Omental fat pad (tissue), 4 donors: ENCODE data around the gene CNTN4. TPM values are rescaled to one million over a fixed set of nuclear protein-coding genes. Genes with fewer than 3 reads are reported as not detected.

Experiments used
- ATAC-seq: fragments of 150-250 bp; one replicate; pipeline ENCODE4 v1.9.1; 2016; ENCODE audit warnings: mild to moderate bottlenecking, moderate library complexity; ENCODE audit not compliant: low FRiP score
- DNase-seq: peaks from one replicate; pipeline ENCODE4 v3.0.0-alpha.2; 2019; ENCODE audit warnings: low spot score
- total RNA-seq, 4 donors: library from RNA; depleted of rRNA; stranded (reverse); fragments of >200 nt; gene quantifications; one replicate each; pipeline ENCODE4 v1.1.0, GENCODE V29; 2016
- TF ChIP-seq, protein P1 (sequence below), 3 donors: fragments of 450-650 bp; IDR thresholded peaks; one replicate each; pipeline ENCODE4 v1.5.1; 2016 to 2017; ENCODE audit warnings: antibody characterized with exemption in 3 of 3, mild to moderate bottlenecking in 3 of 3, moderate library complexity in 2 of 3

Gene CNTN4
- total RNA-seq, 4 donors from 2014 or later = 2.6 to 9.5 (median 7.2) TPM

DNA sequence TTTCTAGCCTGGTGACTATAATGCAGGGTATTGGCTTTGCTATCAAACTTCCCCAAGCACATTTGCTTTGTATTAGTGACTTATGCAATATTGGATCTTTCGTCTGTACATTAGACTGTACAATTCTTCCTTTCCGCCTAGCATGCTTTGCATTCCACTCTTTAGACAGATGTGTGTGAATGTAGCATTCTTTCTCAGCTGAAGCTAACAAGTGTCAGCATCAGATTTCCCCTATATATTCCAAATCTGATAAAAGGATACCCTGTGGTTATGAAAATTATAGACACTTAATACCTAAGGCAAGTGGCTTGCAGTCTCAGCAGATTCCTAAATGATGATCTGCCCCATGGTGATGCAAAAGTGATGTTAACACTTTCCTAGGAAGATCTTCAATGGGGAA is 360.1 kb downstream of the CNTN4 start:
- TF ChIP-seq, protein P1, sequence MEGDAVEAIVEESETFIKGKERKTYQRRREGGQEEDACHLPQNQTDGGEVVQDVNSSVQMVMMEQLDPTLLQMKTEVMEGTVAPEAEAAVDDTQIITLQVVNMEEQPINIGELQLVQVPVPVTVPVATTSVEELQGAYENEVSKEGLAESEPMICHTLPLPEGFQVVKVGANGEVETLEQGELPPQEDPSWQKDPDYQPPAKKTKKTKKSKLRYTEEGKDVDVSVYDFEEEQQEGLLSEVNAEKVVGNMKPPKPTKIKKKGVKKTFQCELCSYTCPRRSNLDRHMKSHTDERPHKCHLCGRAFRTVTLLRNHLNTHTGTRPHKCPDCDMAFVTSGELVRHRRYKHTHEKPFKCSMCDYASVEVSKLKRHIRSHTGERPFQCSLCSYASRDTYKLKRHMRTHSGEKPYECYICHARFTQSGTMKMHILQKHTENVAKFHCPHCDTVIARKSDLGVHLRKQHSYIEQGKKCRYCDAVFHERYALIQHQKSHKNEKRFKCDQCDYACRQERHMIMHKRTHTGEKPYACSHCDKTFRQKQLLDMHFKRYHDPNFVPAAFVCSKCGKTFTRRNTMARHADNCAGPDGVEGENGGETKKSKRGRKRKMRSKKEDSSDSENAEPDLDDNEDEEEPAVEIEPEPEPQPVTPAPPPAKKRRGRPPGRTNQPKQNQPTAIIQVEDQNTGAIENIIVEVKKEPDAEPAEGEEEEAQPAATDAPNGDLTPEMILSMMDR (IDR thresholded peaks at IDR 0.05) = no peak
- DNase-seq (no peak), ATAC-seq (no peak)

DNA sequence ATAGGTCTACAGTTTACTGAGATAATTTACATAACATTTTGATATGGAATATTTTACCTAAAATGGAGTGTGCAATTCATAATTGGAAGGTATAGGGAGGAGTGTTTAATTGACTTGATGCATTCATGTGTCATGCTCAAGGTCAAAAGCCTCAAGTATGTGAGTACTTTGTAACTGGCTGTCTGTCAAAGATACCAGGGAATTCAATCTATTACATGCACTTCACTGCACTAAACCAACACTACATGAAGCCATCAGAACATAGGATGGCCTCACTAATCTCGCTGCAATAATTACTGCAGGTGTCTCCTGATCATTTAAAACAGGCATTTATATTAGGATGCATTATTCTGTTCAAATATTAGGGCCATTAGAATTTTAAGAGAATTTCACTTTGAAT is 367.2 kb downstream of the CNTN4 start:
- ATAC-seq (no peak), DNase-seq (no peak)
- TF ChIP-seq, protein P1 (IDR thresholded peaks at IDR 0.05) = no peak

DNA sequence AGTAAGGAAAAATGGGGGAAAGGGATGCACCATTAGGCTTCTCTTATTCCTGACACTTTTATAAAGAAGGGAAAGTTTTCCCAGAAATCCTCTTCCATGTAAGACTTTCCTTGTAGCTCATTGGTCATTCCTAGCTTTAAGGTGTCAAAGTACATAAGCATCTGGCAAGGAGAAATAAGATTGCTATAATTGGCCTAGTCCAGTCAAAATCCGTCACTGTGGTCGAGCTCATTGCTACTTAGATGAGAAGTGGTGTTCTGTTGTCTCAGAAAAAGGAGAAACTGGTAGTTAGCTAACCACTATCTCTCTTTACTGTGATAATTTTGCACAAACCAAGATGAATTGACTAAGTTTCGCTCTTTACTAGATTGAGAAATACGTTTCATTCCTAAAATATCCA is 370.1 kb downstream of the CNTN4 start:
- ATAC-seq (no peak), DNase-seq (no peak)
- TF ChIP-seq, protein P1 (IDR thresholded peaks at IDR 0.05) = no peak

DNA sequence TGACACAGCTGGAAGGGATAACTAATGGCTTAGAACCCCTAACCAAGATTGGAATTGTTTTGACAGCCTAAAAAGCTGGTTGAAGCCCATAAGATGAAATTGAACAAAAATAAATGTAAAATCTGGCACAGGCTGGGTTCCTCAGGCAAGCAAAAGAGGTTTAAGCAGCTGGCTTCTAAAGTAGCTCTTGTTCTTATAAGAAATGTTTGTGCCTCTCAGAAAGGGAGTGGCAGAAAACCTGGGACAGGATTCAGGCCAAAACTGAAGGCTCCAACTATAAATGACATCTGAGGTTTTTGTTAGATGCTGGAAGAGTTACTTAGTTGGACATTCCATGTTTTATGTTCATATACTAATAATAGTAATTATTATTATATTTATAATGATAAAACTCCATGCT is 378.3 kb downstream of the CNTN4 start:
- DNase-seq = no peak
- TF ChIP-seq, protein P1 (IDR thresholded peaks at IDR 0.05) = no peak
- no peak for ATAC-seq

DNA sequence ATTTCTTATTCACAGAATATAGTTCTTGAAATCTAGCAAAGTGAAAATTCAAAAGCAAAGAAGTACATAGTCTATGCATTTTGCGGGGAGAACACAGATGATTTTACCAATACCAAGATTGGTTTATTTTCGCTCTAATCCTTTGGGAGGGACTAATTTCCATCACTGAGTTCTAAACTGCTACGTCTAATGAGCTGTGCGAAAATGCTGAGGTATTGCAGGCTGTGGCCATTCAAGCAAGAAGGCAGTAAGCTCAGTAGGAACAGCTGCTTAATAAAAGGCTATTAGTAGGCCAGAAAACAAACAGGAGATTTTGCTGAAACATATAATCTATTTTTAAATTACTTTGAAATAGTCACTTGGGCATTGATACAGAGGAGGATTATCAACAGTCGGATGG is 379.0 kb downstream of the CNTN4 start:
- ATAC-seq (no peak), DNase-seq (no peak)
- TF ChIP-seq, protein P1 (IDR thresholded peaks at IDR 0.05) = no peak

DNA sequence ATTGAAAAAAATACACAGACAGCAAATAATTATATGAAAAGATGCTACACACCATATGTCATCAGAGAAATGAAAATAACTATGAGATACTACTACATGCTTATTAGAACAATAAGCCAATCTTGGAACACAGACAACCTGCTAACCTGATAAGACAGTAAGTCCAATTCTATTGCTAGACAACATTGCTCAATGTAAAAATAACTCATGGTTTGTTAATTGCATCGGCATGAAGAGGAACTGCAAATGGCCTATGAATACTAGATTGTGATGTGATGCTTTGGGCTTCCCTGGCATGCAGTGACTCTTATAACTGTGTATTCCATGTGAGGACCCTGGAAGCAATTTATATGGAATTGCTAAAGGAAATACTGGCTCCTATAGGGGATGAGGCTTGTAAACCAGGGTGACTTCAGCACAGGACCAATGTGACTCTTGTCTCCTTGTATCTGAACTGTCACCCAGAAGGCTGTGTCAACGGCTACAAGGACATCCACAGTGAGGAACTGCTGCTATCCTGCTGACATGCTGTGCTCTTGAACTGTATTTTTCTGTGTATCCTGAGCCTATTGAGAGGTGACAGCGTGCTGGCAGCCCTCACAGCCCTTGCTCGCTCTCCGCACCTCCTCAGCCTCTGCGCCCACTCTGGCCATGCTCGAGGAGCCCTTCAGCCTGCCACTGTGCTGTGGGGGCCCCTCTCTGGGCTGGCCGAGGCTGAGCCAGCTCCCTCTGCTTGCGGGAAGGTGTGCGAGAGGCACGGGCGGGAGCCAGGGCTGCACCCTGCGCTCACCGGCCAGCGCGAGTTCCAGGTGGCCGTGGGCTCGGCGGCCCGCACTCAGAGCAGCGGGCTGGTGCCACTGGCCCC is 385.7 kb downstream of the CNTN4 start:
- DNase-seq = no peak
- TF ChIP-seq, protein P1 (IDR thresholded peaks at IDR 0.05) = no peak
- no peak for ATAC-seq

DNA sequence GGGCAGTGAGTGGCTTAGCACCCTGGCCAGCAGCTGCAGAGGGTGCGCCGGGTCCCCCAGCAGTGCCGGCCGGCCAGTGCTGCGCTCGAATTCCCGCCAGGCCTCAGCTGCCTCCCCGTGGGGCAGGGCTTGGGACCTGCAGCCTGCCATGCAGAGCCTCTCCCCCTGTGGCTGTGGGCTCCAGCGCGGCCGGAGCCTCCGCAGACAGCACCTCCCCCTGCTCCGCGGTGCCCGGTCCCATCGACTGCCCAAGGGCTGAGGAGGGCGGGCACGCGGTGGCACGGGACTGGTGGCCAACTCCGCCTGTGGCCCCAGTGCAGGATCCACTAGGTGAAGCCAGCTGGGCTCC is 386.3 kb downstream of the CNTN4 start:
- no peak for DNase-seq
- TF ChIP-seq, protein P1 (IDR thresholded peaks at IDR 0.05) = no peak
- ATAC-seq = no peak
